ENCODE measurements around the gene NWD2.

DNA sequence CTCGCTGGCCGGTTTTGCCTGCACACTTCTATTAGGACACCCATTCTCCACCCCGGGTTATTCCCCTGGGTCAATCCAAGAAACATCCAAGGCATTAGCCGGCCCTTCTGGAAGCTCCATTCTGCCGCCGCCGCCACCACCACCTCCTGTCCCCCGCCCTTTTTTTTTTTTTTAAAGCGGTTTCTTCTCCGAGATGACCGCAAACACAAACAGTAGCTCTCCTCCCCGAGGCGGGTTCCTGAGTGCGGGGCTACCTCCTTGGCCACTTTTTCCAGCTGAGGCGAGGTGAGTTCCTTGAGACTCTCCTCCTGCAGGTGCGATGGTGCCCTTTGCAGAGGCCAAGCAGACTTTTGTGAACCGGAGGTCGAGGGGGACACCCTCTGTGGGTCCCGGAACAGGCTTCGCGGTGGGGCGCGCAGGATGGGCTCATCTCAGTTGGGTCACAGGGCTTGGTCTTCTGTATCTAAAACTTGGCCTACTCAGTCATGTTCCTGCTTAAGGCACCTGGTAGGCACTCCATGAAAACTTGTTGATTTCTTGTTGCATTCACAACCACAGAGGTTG, 930 bp downstream of the NWD2 start:
- no peak for TF ChIP-seq CSDC2 (CRISPR knock-in tag; IDR thresholded peaks at IDR 0.05)
- no peak for TF ChIP-seq TCF4 (CRISPR knock-in tag; IDR thresholded peaks at IDR 0.05; ENCODE audit: borderline replicate concordance)
- TF ChIP-seq, protein P1, sequence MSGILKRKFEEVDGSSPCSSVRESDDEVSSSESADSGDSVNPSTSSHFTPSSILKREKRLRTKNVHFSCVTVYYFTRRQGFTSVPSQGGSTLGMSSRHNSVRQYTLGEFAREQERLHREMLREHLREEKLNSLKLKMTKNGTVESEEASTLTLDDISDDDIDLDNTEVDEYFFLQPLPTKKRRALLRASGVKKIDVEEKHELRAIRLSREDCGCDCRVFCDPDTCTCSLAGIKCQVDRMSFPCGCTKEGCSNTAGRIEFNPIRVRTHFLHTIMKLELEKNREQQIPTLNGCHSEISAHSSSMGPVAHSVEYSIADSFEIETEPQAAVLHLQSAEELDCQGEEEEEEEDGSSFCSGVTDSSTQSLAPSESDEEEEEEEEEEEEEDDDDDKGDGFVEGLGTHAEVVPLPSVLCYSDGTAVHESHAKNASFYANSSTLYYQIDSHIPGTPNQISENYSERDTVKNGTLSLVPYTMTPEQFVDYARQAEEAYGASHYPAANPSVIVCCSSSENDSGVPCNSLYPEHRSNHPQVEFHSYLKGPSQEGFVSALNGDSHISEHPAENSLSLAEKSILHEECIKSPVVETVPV (CRISPR knock-in tag; IDR thresholded peaks at IDR 0.05) = no peak
- no peak for TF ChIP-seq ZFP30 (CRISPR knock-in tag; IDR thresholded peaks at IDR 0.05)
- no peak for TF ChIP-seq ZNF70 (CRISPR knock-in tag; IDR thresholded peaks at IDR 0.05)
- TF ChIP-seq, protein P2, sequence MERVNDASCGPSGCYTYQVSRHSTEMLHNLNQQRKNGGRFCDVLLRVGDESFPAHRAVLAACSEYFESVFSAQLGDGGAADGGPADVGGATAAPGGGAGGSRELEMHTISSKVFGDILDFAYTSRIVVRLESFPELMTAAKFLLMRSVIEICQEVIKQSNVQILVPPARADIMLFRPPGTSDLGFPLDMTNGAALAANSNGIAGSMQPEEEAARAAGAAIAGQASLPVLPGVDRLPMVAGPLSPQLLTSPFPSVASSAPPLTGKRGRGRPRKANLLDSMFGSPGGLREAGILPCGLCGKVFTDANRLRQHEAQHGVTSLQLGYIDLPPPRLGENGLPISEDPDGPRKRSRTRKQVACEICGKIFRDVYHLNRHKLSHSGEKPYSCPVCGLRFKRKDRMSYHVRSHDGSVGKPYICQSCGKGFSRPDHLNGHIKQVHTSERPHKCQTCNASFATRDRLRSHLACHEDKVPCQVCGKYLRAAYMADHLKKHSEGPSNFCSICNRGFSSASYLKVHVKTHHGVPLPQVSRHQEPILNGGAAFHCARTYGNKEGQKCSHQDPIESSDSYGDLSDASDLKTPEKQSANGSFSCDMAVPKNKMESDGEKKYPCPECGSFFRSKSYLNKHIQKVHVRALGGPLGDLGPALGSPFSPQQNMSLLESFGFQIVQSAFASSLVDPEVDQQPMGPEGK (CRISPR knock-in tag; IDR thresholded peaks at IDR 0.05; ENCODE audit: borderline replicate concordance) = no peak
- no peak for TF ChIP-seq ZNF565 (CRISPR knock-in tag; conservative IDR thresholded peaks at IDR 0.05; ENCODE audit: low read depth)

Measured in SK-N-SH treated with all-trans-retinoic acid at 6 μM for 48 hours (cell line).